GM19238 (cell line): ENCODE results near the gene TSHZ2.
"Not testable (repeated sequence)": the region's sequence is repeated elsewhere in the genome, so short reads cannot be mapped to it uniquely, and the experiment has no call there.

ENCODE experiments used
- DNase-seq: peaks from one replicate; pipeline ENCODE4 v3.0.0; 2011; ENCODE audit warnings: low spot score; ENCODE audit not compliant: insufficient read length

Gene TSHZ2

DNA sequence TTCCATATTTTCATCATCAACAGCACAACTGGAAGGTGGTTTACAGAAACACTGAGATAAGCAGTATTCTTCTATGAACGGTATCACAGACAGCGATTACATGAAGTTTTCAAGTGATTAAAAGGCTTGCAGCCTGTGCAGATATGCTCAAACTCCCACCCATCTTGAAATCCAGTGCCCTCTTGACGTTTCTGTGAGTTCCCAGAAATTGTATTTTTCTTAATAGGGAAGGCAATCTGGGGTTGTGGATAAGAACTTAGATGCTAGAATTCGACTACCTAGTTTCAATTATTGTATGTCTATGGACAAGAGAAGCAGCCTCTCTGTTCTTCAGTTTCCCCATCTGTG is 331.2 kb downstream of the TSHZ2 start:
- no peak for DNase-seq

DNA sequence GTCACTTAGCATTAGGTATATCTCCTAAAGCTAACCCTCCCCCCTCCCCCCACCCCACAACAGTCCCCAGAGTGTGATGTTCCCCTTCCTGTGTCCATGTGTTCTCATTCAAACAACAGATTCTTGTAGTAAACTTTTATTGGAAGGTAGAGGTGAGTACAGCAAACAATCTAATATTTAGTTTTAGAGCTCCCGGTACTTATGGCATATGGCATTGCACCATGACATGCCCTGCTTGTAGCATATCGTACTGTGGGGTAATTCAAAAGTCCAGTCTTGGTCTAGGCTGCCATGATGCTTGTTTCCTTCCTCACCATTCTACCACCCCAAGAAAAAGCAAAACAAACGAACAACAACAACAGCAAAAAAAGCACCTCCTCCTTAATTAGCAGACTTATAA is 332.0 kb downstream of the TSHZ2 start:
- no peak for DNase-seq

- no peak for DNase-seq
Observed at GRCh38 chr20:53306192-53306805, 334.1 kb downstream of the TSHZ2 start.

GRCh38 chr20:53307964-53308597 is 335.9 kb downstream of the TSHZ2 start:
- no peak for DNase-seq

DNA sequence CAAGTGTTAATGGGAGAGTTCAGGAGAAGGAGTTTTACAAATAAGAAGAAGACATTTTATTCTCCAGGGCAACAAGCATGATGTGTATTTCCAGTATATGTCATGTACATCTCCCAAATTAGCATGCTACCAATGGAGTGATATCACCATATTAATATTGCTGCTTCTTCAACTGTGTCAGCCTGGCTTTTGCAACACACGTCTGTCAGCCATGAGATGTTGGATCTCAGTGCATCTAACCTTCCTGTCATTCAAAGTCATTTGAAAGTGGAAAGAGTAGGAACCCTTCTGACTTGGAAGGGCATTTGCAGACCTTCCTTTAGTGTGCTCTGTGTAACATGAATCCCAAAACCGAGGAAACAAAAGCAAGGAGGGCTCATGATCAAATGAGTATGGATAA is 337.4 kb downstream of the TSHZ2 start:
- DNase-seq: no peak

GRCh38 chr20:53312957-53313356 is 340.8 kb downstream of the TSHZ2 start:
- no peak for DNase-seq

- no peak for DNase-seq
Observed at GRCh38 chr20:53316206-53316937, 344.2 kb downstream of the TSHZ2 start.

- no peak for DNase-seq
Observed at GRCh38 chr20:53319200-53319599, 347.0 kb downstream of the TSHZ2 start.

- DNase-seq: no peak
Observed at GRCh38 chr20:53319716-53320115, 347.6 kb downstream of the TSHZ2 start.

- no peak for DNase-seq
Observed at GRCh38 chr20:53320701-53321100, 348.5 kb downstream of the TSHZ2 start.

DNA sequence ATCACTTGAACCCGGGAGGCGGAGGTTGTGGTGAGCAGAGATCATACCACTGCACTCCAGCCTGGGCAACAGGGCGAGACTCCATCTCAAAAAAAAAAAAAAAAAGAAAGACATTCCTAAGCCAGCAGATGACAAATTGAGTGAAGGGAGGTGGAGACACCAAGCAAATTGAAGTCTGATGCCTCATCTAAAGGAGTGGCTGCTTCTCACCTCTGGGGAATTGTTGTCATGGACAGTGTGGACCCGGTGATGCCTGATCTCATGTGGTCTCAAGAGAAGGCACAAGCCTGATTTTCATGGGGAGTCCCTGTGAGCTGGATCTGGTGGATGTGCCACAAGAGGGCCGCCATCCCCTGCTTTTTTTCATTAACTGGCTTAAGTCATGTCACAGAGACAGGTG is 349.4 kb downstream of the TSHZ2 start:
- DNase-seq: no peak

DNA sequence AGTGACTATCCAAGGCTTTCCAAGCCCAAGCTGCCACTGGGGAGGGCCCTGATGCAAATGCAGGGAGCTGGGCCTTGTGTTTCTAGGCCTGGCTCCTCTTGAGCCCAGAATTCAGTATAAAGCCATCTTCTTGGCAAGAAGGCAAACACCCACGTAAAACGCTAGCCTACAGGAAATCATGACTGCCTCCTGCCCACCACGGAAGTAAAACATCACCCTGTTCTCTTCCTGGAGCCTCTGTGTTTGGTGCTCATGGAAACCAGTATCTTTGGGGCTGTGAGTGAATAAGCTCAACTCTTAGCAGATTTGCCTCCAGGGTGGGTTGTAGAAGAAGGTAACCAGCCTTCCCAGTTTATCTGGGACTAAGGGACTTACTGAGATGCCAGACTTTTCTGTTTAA is 350.5 kb downstream of the TSHZ2 start:
- DNase-seq: no peak

- DNase-seq: not testable (repeated sequence)
Observed at GRCh38 chr20:53323460-53323859, 351.3 kb downstream of the TSHZ2 start.

DNA sequence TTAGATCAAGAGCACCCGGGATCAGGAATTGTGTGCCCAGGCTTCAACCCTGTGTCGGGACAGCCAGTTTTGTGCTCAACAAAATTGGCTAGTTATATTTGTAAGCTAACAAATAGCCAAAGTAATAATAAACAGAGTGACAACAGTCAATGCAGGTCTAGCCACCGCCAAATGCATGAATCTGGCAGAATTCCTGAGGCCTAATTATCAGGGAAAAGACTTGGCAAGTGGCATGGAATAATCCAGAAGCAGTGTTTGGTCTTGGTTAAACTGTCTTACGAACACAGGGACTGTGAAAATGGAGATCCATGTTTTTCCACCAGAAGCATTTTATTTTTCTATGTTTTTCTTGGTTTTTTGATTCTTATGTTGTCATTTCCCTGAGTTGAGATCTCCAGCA is 352.7 kb downstream of the TSHZ2 start:
- no peak for DNase-seq

- no peak for DNase-seq
Observed at GRCh38 chr20:53328961-53329360, 356.8 kb downstream of the TSHZ2 start.

DNA sequence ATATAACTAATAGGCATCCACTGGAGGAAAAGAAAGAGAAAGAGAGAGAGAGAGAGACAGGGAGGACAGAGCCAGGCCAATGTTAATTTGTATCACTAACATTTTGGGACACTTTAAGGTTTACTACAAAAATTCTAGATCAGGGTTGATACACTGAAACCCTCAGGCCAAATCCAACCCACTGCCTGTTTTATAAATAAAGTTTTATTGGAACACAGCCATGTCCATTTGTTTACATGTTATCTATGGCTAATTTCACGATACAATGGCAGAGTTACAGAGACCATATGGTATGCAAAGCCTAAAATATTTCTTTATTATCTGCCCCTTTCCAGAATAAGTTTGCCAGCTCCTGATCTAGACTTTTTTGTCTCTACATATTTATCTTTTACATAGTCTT is 357.6 kb downstream of the TSHZ2 start:
- DNase-seq: no peak

GRCh38 chr20:53330601-53331140 is 358.5 kb downstream of the TSHZ2 start:
- no peak for DNase-seq

DNA sequence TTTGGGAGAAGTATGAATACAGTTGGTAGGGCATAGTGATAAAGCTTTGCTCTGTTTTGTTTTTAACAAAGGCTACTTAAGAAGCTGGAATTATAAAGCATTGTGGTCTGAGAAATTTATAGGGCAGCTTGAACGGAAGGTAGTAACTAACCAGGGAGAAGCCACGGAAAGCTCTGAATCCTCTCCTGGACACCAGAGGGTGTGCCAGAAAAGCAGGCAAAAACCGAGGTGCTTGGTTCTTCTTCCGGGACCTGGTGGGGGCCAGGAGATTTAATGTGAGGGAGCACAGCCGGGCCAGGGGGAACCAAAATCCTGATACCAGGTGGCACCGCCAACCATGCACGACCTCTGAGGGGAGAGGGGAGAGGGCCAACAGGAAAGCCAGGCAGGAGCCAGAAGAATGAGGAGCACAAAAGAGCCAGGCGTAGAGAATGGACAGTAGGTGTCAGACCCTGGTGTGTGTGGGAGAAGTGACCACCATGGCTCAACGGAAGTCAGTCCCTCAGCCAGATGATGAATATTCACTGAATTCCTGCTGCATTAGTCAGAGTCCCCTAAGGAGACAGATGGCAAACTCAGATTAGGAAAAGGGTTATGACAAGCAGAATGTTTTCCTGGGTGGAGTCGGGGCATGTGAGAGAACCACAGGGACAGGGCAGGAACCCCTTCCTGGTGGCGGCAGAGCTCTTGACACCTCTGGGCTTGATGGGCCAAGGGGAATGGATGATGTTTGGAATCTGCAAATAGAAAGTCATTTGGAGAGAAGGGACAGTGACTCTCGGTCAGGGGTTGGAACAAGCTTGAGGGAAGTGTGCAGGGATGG is 359.2 kb downstream of the TSHZ2 start:
- DNase-seq: no peak

DNA sequence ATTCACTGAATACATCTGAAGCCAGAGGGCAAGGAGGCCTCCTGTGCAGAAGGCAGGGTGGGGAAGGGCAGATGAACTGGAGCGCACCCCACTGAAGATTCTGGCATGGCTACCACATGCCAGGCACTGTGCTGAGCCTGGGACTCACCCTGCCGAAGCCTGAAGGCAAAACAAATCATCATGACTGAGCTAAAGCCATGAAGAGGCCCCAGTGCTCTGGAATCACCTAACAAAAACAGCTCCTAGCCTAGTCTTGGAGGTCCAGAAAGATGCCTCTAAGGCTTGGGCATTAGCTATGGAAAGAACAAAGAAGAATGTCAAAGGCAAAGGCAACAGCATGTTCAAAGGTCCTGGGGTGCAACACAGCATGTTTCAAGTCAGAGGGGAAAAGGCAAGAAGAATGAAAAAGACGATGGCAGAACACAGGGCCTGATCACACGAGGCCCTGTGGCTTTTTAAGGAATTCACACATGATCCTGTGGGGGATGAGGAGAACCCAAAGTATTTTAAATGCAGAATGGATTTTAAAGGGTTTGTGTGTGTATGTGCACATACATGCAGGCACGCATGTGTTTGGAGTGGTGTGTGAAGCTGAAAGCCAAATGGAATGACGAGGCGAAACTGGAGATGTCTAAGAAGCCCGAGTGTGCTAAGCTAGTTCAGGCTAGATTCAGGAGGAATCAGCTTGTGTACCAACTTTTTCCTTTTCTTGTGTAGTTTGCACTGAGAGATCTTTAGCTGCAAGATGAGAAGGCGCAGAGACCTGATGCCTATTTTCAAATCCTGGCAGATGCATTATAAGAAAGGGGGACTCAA is 360.1 kb downstream of the TSHZ2 start:
- no peak for DNase-seq

- DNase-seq: no peak
Observed at GRCh38 chr20:53334861-53335260, 362.7 kb downstream of the TSHZ2 start.

DNA sequence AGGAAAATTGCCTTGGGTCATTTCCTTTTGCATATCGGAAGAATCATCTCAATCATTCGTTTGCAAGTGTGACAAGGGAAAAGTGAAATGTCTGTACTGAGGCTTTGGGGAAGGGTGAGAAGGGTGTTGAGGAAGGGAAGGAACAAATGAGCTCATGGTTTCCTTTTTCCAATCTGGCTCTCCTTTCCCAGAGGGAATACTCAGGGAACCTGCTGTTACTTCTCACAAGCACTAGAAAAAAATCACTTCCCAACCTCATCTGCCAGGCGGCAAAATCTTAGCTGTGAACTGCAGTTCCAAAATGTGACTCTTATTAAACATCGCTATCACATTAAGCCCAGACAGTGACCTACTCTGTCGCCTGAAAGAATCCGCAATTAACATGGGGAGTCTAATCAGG is 363.4 kb downstream of the TSHZ2 start:
- no peak for DNase-seq
